Tibial nerve (tissue), 4 donors: ENCODE results near the gene IMPG2.

Experiments
- CTCF ChIP-seq, 5 experiments: fragments of 200-600 bp in 3 of 5; fragments of 450-650 bp in 2 of 5; sonication (generic) in 3 of 5; IDR thresholded peaks; one replicate each; pipeline ENCODE4 v1.5.1; 2016 to 2019; ENCODE audit warnings: antibody characterized with exemption in 5 of 5, mild to moderate bottlenecking in 3 of 5, moderate library complexity in 2 of 5
- EP300 ChIP-seq, 2 donors: sonication (generic); formaldehyde crosslinking; IDR thresholded peaks; one replicate each; pipeline ENCODE4 v1.6.1; 2017; ENCODE audit warnings: antibody characterized with exemption in 2 of 2, mild to moderate bottlenecking in 1 of 2
- POLR2A ChIP-seq, 2 donors: fragments of 450-650 bp; IDR thresholded peaks; one replicate each; pipeline ENCODE4 v1.6.1; 2017; ENCODE audit warnings: antibody characterized with exemption in 2 of 2, mild to moderate bottlenecking in 2 of 2, moderate library complexity in 2 of 2

GRCh38 chr3:101262393-101263240, 57.8 kb downstream of the IMPG2 start:
- no peak for TF ChIP-seq CTCF (IDR thresholded peaks at IDR 0.05)
- no peak for TF ChIP-seq POLR2A (IDR thresholded peaks at IDR 0.05)
- TF ChIP-seq EP300 (IDR thresholded peaks at IDR 0.05): no peak
